Subcutaneous abdominal adipose tissue (tissue), 5 donors: ENCODE measurements around the gene EIF4G3.
"Not testable (repeated sequence)": the region's sequence is repeated elsewhere in the genome, so short reads cannot be mapped to it uniquely, and the experiment has no call there.

Experiments
- H3K27ac ChIP-seq: one replicate; pipeline ENCODE4 v1.7.0; 2013; ENCODE audit warnings: low read depth, mild to moderate bottlenecking, inconsistent platforms, low read length, moderate library complexity
- H3K27me3 ChIP-seq, 5 donors: one replicate each; pipeline ENCODE4 v1.7.0; 2013; ENCODE audit warnings: low read length in 5 of 5, inconsistent platforms in 1 of 5; ENCODE audit not compliant: control insufficient read depth in 5 of 5, insufficient read depth in 4 of 5
- H3K36me3 ChIP-seq, 5 donors: one replicate each; pipeline ENCODE4 v1.7.0; 2013; ENCODE audit warnings: low read length in 5 of 5; ENCODE audit not compliant: control insufficient read depth in 5 of 5, insufficient read depth in 5 of 5
- H3K4me1 ChIP-seq, 5 donors: one replicate each; pipeline ENCODE4 v1.7.0; 2013; ENCODE audit warnings: low read length in 5 of 5, mild to moderate bottlenecking in 3 of 5, moderate library complexity in 1 of 5; ENCODE audit not compliant: control insufficient read depth in 5 of 5, insufficient read depth in 5 of 5
- H3K4me3 ChIP-seq, 5 donors: one replicate each; pipeline ENCODE4 v1.7.0; 2013; ENCODE audit warnings: low read length in 5 of 5, low read depth in 1 of 5
- H3K9ac ChIP-seq, 5 donors: one replicate each; pipeline ENCODE4 v1.7.0; 2013; ENCODE audit warnings: low read length in 5 of 5, mild to moderate bottlenecking in 4 of 5, moderate library complexity in 3 of 5
- H3K9me3 ChIP-seq, 5 donors: one replicate each; pipeline ENCODE4 v1.7.0; 2013; ENCODE audit warnings: low read length in 5 of 5; ENCODE audit not compliant: control insufficient read depth in 5 of 5
- donor health status: healthy.
- donor health status: healthy.
- donor health status: healthy.
- donor health status: healthy.
- donor health status: healthy.

EIF4G3 gene

GRCh38 chr1:21176586-21177555 lies at the start of gene EIF4G3:
TSS of gene EIF4G3 (minus strand) at chr1:21176897. CDS start at chr1:21002742, 174,155 bp downstream.
- Histone ChIP-seq H3K27me3 (no peaks in the 10 kb centered on the region), H3K4me1 (peaks cover 4 to 31% (median 28%) of the 10 kb centered on the region in 5 donors), H3K4me3 (peak within 1 kb of the TSS; percentile 81 to 95 (median 86)), H3K9ac (peak within 1 kb of the TSS; percentile 90 to 96 (median 93)), H3K36me3 (no peaks in the 10 kb centered on the region), H3K27ac (peak within 1 kb of the TSS; percentile 92), H3K9me3 (no peaks in the 10 kb centered on the region)

GRCh38 chr1:21225065-21225464 lies 48.4 kb upstream of the EIF4G3 start:
- Histone ChIP-seq H3K36me3 (peaks cover 0 to 87% (median 78%) of the 10 kb centered on the region in 5 donors), H3K4me3 (no peak overlapping the region), H3K4me1 (no peaks in the 10 kb centered on the region)

GRCh38 chr1:21220815-21221214 lies 44.1 kb upstream of the EIF4G3 start:
- H3K27ac ChIP-seq, result no peak overlapping the region
- H3K9me3 ChIP-seq, result no peaks in the 10 kb centered on the region
- H3K9ac ChIP-seq, result no peak overlapping the region
- H3K27me3 ChIP-seq, result no peaks in the 10 kb centered on the region
- H3K4me1 ChIP-seq, result no peaks in the 10 kb centered on the region
- H3K36me3 ChIP-seq, result peaks cover 0 to 84% (median 75%) of the 10 kb centered on the region in 5 donors
- H3K4me3 ChIP-seq, result no peak overlapping the region

More at GRCh38 chr1:21225065-21225464, 48.4 kb upstream of the EIF4G3 start:
- Histone ChIP-seq H3K27me3 (no peaks in the 10 kb centered on the region), H3K9me3 (no peaks in the 10 kb centered on the region), H3K9ac (no peak overlapping the region), H3K27ac (no peak overlapping the region)

DNA sequence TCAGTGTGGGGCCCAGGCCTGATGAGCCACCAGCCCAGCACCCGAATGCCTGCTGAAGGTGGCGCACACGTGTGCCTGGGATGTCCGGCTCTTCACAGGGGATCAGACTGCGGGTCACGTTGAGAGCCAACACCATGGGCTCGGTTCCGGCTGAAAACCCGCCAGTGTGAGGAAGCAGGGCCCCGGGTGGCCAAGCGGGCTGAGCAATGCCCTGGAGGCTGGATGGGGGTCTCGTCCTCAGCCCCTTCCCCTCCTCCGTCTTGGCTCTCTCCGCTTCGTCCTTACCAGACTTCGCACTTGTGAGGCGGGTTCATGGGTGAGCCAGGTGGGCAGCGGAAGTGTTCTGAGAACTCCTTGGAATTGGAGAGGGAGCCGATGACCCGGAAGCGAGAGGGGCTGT lies 43.0 kb upstream of the EIF4G3 start:
- Histone ChIP-seq H3K9ac (no peak overlapping the region), H3K9me3 (no peaks in the 10 kb centered on the region), H3K4me1 (no peaks in the 10 kb centered on the region), H3K36me3 (peaks cover 0 to 72% (median 64%) of the 10 kb centered on the region in 5 donors), H3K27me3 (no peaks in the 10 kb centered on the region), H3K27ac (no peak overlapping the region), H3K4me3 (no peak overlapping the region)

- H3K27me3 ChIP-seq, result no peaks in the 10 kb centered on the region
- H3K4me1 ChIP-seq, result no peaks in the 10 kb centered on the region
- H3K36me3 ChIP-seq, result peaks cover 0 to 57% (median 51%) of the 10 kb centered on the region in 5 donors
- H3K27ac ChIP-seq, result no peak overlapping the region
- H3K4me3 ChIP-seq, result no peak overlapping the region
- no peaks in the 10 kb centered on the region for H3K9me3 ChIP-seq
- H3K9ac ChIP-seq, result no peak overlapping the region
Observed at GRCh38 chr1:21217812-21218596, 41.3 kb upstream of the EIF4G3 start.

DNA sequence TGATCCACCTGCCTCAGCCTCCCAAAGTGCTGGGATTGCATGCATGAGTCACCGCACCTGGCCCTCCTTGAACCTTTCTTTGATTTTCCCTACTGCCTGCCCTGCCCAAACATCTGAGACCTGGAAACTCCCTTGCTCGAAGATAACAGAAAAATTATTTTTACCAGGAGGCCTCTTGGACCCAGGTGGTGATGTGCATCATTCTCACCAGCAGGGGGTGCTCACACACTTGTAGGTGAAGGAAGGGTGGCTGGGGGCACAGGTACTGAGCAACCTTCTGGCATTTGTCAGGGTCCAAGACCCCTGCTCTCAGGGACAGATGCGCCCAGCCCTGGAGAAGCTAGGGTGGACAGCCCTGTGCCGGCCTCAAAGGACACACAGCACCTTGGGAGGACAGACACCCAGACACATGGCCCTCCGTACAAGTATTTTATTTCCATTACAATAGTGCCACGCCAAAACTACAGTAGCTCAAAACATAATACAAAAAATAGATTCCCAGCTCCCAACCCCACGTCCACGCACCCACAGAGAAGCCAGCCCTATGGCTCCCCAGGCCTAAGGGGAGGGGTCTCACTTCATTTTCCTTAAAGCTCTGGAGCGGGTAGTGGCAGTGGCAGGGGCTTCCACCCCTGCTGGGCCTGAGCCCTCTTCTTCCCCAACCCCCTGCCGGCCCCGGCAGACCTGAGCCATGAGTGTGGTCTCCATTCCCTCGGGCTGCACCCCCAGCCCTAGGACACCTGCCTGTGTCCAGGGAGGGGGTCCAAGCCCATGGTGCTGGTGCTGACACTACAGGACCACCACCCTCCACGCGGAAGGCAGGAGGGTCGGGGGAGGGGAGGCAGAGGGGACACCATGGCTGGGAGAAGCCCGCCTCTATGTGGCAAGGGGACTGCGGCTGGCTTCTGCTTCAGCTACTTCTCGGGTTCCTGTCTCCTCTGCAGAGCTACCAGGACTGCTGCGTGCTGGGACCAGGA lies 40.4 kb upstream of the EIF4G3 start:
- H3K9me3 ChIP-seq, result no peaks in the 10 kb centered on the region
- no peaks in the 10 kb centered on the region for H3K27me3 ChIP-seq
- H3K36me3 ChIP-seq, result peaks cover 0 to 50% (median 46%) of the 10 kb centered on the region in 5 donors
- H3K9ac ChIP-seq, result no peak overlapping the region
- no peak overlapping the region for H3K27ac ChIP-seq
- no peak overlapping the region for H3K4me3 ChIP-seq
- no peaks in the 10 kb centered on the region for H3K4me1 ChIP-seq

DNA sequence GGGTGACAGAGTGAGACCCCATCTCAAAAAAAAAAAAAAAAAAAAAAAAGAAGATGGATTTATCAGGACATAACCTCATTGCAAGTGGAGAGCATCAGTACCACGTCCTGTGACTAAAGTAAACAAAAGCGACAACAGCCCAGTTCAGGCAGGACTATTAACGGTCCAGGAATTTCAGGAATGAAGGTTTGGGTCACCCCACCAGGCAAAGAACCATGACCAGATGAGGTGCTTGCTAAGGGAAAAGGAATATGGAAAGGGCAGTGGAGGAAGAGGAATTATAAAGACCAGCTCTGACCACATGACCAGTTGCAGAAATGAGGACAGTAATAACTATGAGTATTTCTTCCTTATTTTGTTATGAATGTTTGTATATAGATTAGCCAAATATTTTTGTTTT lies 35.4 kb upstream of the EIF4G3 start:
- Histone ChIP-seq H3K4me1 (no peaks in the 10 kb centered on the region), H3K36me3 (peaks cover 0 to 2% (median 0%) of the 10 kb centered on the region in 5 donors), H3K27ac (no peak overlapping the region), H3K9me3 (no peaks in the 10 kb centered on the region), H3K9ac (no peak overlapping the region), H3K4me3 (no peak overlapping the region), H3K27me3 (no peaks in the 10 kb centered on the region)

DNA sequence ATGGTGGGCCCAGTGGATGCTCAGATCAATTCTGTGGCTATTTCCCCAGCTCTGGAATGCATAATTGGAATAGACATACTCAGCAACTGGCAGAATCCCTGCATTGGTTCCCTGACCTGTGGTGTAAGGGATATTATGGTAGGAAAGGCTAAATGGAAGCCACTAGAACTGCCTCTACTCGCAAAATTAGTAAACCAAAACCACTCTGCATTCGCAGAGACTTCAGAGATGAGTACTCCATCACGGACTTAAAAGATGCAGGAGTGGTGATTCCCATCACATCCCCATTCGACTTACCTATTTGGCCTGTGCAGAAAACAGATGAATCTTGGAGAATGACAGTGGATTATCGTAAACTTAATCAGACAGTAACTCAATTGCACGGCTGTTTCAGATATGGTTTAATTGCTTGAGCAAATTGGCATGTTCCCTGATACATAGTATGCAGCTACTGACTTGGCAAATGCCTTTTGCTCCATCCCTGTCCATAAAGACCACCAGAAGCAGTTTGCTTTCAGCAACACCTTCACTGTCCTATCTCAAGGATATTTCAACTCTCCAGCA lies 31.5 kb upstream of the EIF4G3 start:
- not testable (repeated sequence) for H3K4me1 ChIP-seq, H3K27ac ChIP-seq, H3K9me3 ChIP-seq, H3K36me3 ChIP-seq, H3K4me3 ChIP-seq, H3K9ac ChIP-seq, H3K27me3 ChIP-seq

GRCh38 chr1:21206117-21206516 lies 29.4 kb upstream of the EIF4G3 start:
- no peaks in the 10 kb centered on the region for H3K9me3 ChIP-seq
- H3K27me3 ChIP-seq, result no peaks in the 10 kb centered on the region
- no peaks in the 10 kb centered on the region for H3K4me1 ChIP-seq
- no peaks in the 10 kb centered on the region for H3K36me3 ChIP-seq
- H3K4me3 ChIP-seq, result no peak overlapping the region
- H3K9ac ChIP-seq, result no peak overlapping the region
- no peak overlapping the region for H3K27ac ChIP-seq
